SK-N-SH treated with all-trans-retinoic acid at 6 μM for 48 hours (cell line): Measurements from ENCODE around the gene LPP.

Experiments
- GLIS3 ChIP-seq: fragments of 250-450 bp; sonication (Bioruptor Pico); IDR thresholded peaks from 2 replicates; pipeline ENCODE4 v1.5.0; 2020; ENCODE audit warnings: mild to moderate bottlenecking, moderate library complexity
- OSR1 ChIP-seq: fragments of 250-450 bp; sonication (Bioruptor Pico); IDR thresholded peaks from 2 replicates; pipeline ENCODE4 v1.8.0; 2022; ENCODE audit warnings: moderate library complexity, mild to moderate bottlenecking, inconsistent platforms
- PPARA ChIP-seq: fragments of 250-450 bp; sonication (Bioruptor Pico); IDR thresholded peaks from 2 replicates; pipeline ENCODE4 v1.5.0; 2020; ENCODE audit warnings: mild to moderate bottlenecking, borderline replicate concordance
- ZC3H10 ChIP-seq: fragments of 250-450 bp; sonication (Bioruptor Pico); IDR thresholded peaks from 2 replicates; pipeline ENCODE4 v1.5.1; 2021; ENCODE audit warnings: mild to moderate bottlenecking, moderate library complexity
- ZFP3 ChIP-seq: fragments of 250-450 bp; sonication (Bioruptor Pico); IDR thresholded peaks from 2 replicates; pipeline ENCODE4 v1.5.0; 2020; ENCODE audit warnings: mild to moderate bottlenecking, moderate library complexity
- ZNF8 ChIP-seq: fragments of 450-650 bp; formaldehyde crosslinking; IDR thresholded peaks from 2 replicates; pipeline ENCODE4 v1.5.0; 2020; ENCODE audit warnings: mild to moderate bottlenecking, moderate library complexity
- TF ChIP-seq, protein P1 (sequence below): fragments of 250-450 bp; sonication (Bioruptor Pico); IDR thresholded peaks from 2 replicates; pipeline ENCODE4 v1.8.0; 2020; ENCODE audit warnings: mild to moderate bottlenecking, moderate library complexity, borderline replicate concordance
- TF ChIP-seq, protein P2 (sequence below): fragments of 250-450 bp; sonication (Bioruptor Pico); IDR thresholded peaks from 2 replicates; pipeline ENCODE4 v1.5.0; 2020; ENCODE audit warnings: mild to moderate bottlenecking, moderate library complexity

DNA sequence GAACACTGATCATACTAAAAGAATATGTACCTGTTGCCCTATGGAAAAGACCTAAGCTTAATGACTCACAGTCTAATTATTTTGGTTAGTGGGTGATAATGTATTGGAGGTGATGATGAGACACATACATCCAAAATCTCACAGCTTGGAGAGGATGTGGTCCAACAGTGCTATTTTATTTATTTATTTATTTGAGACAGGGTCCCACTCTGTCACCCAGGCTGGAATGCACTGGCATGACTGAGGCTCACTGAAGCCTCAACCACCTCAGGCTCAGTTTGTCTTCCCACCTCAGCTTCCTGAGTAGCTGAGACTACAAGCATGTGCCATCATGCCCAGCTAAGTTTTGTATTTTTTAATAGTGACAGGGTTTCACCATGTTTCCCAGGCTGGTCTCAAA, 35.0 kb downstream of the LPP start:
- TF ChIP-seq OSR1 (CRISPR knock-in tag): no peak
- TF ChIP-seq, protein P1, sequence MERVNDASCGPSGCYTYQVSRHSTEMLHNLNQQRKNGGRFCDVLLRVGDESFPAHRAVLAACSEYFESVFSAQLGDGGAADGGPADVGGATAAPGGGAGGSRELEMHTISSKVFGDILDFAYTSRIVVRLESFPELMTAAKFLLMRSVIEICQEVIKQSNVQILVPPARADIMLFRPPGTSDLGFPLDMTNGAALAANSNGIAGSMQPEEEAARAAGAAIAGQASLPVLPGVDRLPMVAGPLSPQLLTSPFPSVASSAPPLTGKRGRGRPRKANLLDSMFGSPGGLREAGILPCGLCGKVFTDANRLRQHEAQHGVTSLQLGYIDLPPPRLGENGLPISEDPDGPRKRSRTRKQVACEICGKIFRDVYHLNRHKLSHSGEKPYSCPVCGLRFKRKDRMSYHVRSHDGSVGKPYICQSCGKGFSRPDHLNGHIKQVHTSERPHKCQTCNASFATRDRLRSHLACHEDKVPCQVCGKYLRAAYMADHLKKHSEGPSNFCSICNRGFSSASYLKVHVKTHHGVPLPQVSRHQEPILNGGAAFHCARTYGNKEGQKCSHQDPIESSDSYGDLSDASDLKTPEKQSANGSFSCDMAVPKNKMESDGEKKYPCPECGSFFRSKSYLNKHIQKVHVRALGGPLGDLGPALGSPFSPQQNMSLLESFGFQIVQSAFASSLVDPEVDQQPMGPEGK (CRISPR knock-in tag): no peak
- no peak for TF ChIP-seq GLIS3 (CRISPR knock-in tag)
- TF ChIP-seq PPARA (CRISPR knock-in tag): no peak
- no peak for TF ChIP-seq ZNF8 (CRISPR knock-in tag)
- TF ChIP-seq, protein P2, sequence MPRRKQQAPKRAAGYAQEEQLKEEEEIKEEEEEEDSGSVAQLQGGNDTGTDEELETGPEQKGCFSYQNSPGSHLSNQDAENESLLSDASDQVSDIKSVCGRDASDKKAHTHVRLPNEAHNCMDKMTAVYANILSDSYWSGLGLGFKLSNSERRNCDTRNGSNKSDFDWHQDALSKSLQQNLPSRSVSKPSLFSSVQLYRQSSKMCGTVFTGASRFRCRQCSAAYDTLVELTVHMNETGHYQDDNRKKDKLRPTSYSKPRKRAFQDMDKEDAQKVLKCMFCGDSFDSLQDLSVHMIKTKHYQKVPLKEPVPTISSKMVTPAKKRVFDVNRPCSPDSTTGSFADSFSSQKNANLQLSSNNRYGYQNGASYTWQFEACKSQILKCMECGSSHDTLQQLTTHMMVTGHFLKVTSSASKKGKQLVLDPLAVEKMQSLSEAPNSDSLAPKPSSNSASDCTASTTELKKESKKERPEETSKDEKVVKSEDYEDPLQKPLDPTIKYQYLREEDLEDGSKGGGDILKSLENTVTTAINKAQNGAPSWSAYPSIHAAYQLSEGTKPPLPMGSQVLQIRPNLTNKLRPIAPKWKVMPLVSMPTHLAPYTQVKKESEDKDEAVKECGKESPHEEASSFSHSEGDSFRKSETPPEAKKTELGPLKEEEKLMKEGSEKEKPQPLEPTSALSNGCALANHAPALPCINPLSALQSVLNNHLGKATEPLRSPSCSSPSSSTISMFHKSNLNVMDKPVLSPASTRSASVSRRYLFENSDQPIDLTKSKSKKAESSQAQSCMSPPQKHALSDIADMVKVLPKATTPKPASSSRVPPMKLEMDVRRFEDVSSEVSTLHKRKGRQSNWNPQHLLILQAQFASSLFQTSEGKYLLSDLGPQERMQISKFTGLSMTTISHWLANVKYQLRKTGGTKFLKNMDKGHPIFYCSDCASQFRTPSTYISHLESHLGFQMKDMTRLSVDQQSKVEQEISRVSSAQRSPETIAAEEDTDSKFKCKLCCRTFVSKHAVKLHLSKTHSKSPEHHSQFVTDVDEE (CRISPR knock-in tag): no peak
- no peak for TF ChIP-seq ZC3H10
- TF ChIP-seq ZFP3: no peak
